Stimulated activated CD8-positive, alpha-beta memory T cell treated with anti-CD3 and anti-CD28 coated beads, Interleukin-15, amount 100 ng/mL, for 24 hours (primary cell): ENCODE results near the gene R3HCC1L.
"Not testable (repeated sequence)": the region's sequence is repeated elsewhere in the genome, so short reads cannot be mapped to it uniquely, and the experiment has no call there.

Source experiments
- DNase-seq: peaks from one replicate; pipeline ENCODE4 v3.0.0-alpha.2; 2020; ENCODE audit warnings: low read depth

The R3HCC1L gene

DNA sequence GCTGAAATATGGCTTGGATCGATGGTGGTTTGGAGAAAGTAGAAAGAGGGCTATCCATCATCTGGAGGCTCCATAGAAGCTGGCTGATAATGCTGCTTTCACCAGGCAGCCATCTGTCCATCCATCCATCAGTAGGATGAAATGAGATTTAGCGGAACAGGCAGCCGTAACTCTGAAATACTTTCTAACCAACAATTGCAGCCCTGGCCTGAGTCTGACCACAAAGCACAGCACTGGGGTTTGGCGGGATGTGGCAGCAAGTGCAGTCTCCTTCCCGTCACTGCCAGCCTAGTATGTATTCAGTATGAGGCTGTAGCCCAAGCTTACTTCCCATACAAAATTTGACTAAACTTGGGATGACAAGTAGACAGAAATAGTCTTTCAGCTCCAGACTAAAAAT is 38.0 kb downstream of the R3HCC1L start:
- no peak for DNase-seq

DNA sequence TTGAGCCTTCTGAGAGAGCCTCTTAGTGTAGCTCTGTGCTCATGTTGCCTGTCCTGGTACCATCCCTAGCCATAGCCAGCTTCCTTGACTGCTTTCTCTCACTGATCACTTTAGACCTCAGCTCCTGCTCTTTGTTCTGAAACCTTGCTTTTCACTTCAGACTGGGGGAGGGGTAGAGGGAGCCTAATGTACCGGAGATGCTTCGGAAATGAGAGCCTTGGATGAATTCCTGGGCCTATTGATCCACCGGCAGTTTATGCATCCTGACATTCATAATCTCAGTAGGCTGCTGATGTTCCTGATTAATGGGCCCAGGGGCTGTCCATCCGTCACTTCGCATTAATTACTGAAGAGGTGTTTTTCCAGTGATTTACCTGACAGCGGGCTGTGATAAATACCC is 38.8 kb downstream of the R3HCC1L start:
- no peak for DNase-seq

DNA sequence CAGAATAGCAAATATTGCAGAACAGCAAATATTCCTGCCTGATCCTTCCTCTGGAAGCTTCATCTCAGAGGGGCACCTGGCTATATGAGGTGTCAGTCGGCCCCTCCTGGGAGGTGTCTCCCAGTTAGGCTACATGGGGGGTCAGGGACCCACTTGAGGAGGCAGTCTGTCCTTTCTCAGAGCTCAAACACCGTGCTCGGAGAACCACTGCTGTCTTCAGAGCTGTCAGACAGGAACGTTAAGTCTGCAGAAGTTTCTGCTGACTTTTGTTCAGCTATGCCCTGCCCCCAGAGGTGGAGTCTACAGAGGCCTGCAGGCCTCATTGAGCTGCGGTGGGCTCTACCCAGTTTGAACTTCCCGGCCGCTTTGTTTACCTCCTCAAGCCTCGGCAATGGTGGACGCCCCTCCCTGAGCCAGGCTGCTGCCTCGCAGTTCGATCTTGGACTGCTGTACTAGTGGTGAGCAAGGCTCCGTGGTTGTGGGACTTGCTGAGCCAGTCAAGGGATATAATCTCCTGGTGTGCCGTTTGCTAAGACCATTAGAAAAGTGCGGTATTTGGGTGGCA is 48.0 kb downstream of the R3HCC1L start:
- not testable (repeated sequence) for DNase-seq

DNA sequence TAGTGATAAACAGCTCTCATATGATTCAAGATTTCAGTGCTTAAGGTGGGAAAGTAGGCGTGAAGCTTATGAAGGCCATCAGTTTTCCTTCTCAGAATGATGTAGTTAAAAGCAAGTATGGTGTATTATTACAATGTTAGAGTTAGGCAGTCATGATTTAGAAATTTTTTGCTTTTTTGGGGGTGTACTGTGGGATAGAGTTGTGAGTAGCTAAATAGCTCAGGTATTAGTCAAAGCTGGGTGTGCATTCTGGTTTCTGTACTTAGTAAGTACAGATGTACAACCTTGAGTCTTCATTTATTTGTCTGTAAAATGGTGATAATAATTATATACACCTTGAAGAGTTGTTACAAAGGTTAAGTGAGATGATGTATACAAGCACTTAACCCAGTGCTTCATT is 52.2 kb downstream of the R3HCC1L start:
- no peak for DNase-seq

DNA sequence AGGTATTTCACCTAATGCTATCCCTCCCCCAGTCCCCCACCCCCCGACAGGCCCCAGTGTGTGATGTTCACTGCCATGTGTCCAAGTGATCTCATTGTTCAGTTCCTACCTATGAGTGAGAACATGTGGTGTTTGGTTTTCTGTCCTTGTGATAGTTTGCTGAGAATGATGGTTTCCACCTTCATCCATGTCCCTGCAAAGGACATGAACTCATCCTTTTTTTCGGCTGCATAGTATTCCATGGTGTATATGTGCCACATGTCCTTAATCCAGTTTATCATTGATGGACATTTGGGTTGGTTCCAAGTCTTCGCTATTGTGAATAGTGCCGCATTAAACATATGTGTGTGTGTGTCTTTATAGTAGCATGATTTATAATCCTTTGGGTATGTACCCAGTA is 56.3 kb downstream of the R3HCC1L start:
- DNase-seq = not testable (repeated sequence)

DNA sequence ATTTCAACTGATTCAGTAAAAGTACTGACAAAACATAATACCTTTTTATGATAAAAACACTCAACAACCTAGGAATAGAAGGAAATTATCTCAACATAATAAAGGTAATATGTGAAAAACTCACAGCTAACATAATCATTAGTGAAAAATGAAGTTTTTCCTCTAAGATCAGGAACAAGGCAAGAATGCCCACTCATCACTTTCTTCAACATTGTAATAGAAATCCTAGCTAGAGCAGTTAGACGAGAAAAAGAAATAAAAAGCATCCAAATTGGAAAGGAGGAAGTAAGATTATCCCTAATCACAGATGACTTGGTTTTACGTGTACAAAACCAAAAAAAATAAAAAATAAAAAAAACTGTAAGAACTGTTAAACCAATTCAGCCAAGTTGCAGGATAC is 58.6 kb downstream of the R3HCC1L start:
- DNase-seq = no peak

DNA sequence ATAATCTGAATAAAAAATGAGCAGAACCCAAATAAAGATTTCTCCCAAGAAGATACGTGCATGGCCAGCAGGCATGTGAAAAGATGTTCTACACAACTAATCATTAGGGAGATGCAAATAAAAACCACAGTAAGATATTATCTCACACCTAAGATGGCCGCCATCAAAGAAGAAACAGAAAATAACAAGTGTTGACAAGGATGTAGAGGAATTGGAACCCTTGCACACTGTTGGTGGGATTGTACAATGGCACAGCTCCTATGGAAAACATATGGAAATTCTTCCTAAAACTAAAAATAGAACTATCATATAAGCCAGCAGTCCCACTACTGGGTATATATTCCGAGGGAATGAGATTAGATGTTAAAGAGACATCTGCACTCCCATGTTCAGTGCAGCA is 60.2 kb downstream of the R3HCC1L start:
- no peak for DNase-seq

DNA sequence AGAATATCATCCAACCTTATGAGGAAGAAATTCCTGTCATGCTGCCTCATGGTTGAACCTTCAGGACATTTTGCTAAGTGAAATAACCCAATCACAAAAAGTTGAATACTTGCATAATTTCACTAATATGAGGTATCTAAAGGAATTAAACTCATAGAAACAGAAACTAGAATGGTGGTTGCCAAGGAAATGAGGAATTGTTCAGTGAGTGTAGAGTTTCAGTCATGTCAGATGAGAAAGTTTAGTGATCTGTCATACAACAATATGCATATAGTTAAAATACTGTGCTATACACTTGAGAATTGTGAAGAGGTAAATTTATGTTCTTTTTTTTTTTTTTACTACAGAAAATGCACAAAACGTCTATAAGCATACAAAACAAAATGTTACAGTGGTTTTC is 60.7 kb downstream of the R3HCC1L start:
- DNase-seq = no peak

DNA sequence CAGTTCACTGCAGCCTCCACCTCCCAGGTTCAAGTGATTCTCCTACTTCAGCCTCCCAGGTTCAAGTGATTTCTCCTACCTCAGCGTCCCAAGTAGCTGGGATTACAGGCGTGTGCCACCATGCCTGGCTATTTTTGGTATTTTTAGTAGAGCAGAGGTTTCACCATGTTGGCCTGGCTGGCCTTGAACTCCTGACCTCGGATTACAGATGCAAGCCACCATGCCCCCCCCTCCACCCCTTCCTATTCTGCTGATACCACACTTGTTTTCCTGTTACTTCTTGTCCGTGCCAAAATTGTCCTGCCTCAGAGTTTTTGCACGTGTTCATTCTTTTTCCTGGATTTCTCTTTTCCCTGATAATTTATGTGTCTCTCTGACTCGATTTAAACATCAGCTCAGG is 62.5 kb downstream of the R3HCC1L start:
- no peak for DNase-seq

DNA sequence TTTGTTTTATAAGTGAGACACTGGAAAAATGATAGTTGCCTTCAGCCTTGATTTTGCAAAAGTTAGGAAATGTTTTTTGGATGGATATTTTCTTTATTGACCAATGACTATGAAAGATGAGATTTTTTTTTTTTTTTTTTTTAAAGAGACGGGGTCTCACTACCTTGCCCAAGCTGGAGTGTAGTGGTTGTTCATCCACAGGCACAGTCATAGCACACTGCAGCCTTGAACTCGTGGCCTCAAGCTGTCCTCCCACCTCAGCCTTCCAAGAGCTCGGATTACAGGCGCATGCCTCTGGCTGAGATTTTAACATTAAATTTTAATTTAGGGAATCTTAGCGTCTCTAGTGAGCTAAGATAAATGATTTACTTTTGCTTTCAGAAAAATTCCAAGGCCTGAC is 67.3 kb downstream of the R3HCC1L start:
- no peak for DNase-seq

DNA sequence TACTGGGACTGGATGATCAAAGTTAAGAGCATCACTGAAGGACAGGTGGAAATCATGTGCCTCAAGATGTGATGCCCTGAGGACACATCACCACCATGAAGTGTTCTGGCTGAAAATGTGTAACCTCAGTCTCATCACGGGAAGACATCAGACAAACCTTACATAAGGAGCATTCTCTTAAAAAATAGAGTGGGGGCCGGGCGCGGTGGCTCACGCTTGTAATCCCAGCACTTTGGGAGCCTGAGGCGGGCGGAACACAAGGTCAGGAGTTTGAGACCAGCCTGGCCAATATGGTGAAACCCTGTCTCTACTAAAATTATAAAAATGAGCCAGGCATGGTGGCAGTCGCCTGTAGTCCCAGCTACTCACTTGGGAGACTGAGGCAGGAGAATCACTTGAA is 67.9 kb downstream of the R3HCC1L start:
- no peak for DNase-seq

DNA sequence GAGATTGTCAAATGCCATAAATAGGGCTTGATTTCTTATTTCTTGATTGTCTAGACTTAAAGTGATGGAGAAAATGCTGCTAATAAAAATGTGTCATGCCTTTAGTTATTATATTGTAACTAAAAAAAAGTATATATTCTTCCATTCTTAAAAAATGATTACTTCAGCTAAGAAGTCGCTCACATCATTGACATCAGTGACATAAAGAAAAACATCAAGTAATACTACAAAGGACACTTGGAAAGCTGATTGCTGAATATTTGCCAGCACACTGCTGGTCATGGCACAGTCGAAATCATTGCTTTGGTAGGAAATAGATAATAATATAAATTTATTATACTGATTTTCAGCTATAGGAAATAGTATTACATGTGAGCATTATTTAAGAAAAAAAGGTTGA is 70.9 kb downstream of the R3HCC1L start:
- no peak for DNase-seq

DNA sequence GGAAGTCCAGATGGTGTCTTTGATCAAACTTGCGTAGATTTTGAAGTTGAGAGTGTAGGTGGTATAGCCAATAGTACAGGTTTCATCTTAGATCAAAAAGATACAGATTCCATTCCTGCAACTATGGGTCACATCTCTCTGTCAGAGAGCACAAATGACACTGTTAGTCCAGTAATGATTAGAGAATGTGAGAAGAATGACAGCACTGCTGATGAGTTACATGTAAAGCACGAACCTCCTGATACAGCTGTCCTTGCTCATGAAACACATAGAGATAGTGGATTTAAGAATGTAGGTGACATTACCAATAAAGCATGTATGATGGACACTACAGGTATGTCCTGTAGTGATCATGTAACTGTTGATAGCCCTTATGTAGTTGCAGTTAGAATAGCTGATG is 74.5 kb downstream of the R3HCC1L start:
- no peak for DNase-seq

DNA sequence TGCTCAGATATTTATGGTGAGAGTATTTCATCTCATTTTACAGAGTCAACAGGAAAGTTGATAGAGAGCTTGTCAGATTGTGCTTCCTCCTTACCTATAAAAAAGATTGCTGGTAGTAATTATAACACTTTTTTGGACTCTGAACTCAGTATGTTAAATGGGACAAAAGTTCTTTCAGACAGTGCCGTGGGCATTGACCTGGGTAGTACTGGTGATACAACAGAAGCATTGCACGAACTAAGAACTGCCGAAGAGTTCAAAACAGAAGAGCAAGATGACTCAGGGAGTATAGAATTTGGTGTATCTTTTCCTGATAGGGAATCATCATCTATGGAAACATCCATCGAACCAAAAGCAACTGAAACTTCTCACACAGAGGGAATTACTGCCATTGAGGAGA is 75.0 kb downstream of the R3HCC1L start:
- DNase-seq = no peak

DNA sequence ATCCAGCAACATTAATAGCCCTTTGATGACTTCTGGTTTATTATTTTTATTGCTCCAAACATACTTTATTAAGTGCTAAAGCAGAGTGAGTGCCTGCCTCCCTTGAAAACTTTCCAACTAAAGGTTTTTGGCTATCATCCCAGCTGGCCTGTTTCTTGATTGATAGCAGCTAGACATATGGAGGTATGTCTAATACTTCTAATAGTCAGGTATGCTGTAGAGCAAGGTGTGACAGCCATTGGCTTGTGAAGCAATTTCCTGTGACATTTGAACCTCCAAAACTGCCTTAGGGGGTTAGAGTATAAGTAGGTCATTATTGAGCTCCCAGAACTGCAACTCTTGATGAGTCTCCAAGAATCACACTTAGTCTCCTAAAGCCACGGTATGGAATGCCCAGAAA is 77.7 kb downstream of the R3HCC1L start:
- DNase-seq = no peak

DNA sequence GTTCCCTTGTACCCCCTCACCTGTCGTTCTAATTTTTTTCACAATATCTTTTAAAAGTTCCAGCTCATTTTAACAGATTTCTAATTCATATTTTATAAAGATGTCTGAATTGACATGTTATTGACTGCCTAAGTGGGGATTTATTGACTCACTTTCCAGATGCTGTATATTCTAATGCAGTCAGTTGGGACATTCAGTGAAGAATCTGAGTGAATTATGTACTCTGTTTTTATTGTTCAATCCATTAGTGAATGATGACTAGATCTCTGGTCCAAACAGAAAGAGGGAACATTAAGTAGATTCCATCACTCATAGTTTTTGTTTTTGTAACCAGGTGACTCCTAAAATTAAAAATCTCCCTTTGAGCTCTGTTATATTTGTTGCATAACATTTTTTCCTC is 79.3 kb downstream of the R3HCC1L start:
- no peak for DNase-seq

DNA sequence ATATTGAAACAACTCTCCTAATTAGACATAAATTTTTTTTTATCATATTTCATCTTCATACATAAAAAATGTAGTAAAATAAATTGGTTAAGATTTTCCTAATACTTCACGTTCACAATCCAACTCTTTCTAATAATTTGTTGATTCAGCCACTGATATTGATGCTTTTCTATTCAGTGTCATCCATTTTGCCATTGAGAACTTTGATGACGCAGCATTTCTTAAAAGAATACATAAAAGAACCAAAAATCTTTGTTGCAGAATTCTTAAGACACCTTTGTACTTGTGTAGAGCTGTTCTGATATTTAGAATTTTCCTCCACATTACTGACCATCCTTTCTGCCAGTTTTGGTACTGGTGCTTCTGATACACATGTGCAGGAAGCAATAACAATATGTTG is 80.9 kb downstream of the R3HCC1L start:
- no peak for DNase-seq

DNA sequence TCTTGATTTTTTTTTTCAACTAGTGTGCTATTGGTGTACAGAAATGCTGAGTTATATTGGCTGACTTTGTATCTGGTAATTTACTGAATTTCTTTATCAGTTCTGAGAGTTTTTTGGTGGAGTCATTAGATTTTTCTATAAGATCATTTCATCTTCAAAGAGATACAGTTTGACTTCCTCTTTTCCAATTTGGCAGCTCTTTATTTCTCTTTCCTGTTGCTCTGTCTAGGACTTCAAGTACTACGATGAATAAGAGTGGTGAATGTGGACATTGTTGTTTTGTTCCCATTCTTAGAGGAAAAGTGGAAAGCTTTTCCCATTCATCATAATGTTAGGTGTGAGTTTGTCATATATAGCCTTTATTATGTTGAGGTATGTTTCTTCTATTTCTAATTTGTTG is 83.3 kb downstream of the R3HCC1L start:
- DNase-seq = no peak

DNA sequence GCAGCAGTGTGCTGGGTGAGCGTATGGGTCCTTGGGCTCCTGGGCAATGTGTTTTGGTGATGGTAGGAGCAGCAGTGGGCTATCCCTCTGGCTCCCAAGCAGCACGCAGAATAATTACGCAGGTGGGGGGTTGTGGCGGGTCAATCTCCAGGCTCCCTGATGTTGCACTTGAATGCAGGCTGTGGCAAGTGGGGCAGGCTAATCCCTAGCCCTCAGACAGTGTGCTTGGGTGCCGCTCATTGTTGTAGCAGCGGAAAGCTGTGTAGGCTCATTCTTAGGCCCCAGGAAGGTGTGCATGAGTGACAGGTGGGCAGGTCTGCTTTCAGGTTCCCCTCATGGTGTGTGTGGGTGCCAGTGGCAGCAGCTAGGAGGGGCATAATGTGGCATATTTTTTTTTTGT is 89.4 kb downstream of the R3HCC1L start:
- DNase-seq = no peak

DNA sequence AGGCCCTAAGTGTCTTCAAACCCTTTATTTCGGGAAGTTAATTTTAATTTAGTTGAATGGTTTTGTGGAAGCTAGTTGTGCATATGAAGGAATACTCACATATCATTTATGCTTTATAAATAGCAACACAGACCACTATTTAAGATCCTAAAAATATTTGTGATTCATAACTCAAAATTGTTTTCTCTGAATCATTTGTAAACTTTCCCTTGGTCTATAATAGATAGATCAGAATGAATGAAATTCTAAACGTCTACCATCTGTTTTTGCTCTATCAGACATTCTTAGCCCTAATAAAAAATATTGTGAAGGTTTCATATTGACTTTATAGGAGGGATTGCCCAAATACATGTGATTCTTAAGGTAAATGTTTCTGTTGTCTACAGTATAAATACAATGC is 90.1 kb downstream of the R3HCC1L start:
- DNase-seq = no peak

DNA sequence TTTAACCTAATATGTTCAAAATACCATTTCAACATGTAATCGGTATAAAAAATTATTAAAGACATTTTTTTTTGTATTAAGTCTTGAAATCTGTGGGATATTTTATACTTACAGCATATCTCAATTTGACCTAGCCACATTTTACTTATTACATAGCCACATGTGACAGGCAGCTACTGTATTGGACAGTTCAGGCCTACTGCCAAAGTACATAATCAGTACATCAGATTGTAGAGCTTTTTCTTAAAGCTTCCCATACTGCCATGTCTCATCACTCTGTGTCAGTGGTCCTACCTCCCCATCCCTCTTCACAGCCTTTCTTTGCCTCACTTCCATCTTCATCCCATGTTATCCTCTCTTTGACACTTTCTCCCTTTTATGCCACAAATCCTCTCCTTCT is 90.5 kb downstream of the R3HCC1L start:
- DNase-seq = no peak

DNA sequence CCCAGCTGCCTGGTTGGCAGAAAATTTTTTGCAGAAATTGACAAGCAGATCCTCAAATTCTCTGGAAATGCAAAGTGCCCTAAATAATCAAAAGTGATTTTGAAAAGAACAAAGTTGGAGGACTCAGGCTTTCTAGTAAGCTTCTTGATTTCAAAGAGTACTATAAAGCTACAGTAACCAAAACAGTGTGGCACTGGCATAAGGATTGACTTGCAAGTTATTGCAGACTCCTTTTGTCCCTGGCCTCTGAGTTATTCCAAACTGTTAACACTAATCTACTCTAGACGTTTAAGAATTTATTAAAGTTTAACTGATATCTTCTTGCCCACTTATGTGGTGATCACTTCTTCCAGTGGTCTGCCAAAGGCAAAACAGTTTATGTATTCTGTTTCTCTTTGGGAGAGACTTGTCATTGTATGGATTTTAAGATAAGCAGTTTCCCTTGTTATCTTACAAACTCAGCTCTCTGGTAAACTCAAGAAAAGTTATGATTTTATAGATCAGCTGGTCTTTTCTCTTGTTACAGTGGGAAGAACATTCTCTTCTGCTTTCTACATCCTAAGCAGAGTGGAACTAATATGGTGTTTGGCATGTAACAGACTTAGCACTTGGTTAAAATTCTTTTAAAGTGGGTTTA is 92.2 kb downstream of the R3HCC1L start:
- no peak for DNase-seq

DNA sequence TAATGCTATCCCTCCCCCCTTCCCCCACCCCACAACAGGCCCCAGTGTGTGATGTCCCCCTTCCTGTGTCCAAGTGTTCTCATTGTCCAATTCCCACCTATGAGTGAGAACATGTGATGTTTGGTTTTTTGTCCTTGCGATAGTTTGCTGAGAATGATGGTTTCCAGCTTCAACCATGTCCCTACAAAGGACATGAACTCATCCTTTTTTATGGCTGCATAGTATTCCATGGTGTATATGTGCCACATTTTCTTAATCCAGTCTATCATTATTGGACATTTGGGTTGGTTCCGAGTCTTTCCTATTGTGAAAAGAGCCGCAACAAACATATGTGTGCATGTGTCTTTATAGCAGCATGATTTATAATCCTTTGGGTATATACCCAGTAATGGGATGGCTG is 93.3 kb downstream of the R3HCC1L start:
- DNase-seq = not testable (repeated sequence)

DNA sequence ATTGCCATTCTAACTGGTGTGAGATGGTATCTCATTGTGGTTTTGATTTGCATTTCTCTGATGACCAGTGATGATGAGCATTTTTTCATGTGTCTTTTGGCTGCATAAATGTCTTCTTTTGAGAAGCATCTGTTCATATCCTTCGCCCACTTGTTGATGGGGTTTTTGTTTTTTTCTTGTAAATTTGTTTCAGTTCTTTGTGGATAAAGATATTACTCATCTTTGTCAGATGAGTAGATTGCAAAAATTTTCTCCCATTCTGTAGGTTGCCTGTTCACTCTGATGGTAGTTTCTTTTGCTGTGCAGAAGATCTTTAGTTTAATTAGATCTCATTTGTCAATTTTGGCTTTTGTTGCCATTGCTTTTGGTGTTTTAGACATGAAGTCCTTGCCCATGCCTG is 93.8 kb downstream of the R3HCC1L start:
- DNase-seq = not testable (repeated sequence)

DNA sequence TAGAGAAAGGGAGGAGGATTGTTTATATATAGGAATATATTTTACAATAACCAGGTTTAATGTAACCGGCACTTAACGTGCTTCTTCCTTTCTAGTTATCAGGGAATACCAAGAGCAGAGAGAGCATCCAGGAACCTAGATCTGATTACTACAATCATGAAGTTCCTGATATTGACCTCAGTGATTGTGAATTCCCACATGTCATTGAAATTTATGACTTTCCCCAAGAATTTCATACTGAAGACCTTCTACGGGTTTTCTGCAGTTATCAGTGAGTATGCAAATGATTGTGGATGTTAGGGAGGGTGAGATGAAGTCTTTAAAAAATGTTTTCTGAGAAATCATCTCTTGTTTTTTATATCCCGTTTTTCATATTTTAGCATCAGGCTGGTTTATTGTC is 97.0 kb downstream of the R3HCC1L start:
- DNase-seq = no peak
